ENCODE measurements around the gene LY6G6F.

LY6G6F gene, protein sequence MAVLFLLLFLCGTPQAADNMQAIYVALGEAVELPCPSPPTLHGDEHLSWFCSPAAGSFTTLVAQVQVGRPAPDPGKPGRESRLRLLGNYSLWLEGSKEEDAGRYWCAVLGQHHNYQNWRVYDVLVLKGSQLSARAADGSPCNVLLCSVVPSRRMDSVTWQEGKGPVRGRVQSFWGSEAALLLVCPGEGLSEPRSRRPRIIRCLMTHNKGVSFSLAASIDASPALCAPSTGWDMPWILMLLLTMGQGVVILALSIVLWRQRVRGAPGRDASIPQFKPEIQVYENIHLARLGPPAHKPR

DNA sequence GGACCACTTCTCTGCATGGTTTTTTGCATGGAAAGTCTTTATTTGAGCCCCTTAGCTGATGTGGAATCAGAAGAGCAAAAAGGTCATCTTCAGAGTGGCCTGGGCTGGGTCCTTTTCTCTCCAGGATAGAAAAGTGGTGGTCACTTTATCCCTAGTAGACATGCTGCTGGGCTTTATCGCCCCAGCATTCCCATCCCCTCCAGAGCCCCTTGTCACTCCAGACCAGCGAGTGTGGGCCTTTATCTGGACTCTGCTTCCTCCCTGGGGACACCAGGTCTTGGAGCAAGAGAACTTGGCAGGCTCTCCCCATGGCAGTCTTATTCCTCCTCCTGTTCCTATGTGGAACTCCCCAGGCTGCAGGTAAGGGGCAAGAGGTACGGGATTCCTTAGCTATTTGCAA is at the start of gene LY6G6F:
Gene LY6G6F, plus strand, starts transcription at position 268 of the 400 bp plus-strand sequence. Its CDS starts 41 bp downstream, at position 309.
- no peak for DNase-seq (ENCODE audit: low spot score)
- Histone ChIP-seq H3K4me3 (no peak within 1 kb of the TSS), H3K27ac (no peak within 1 kb of the TSS)
- no peak for TF ChIP-seq CTCF (IDR thresholded peaks at IDR 0.05)

DNA sequence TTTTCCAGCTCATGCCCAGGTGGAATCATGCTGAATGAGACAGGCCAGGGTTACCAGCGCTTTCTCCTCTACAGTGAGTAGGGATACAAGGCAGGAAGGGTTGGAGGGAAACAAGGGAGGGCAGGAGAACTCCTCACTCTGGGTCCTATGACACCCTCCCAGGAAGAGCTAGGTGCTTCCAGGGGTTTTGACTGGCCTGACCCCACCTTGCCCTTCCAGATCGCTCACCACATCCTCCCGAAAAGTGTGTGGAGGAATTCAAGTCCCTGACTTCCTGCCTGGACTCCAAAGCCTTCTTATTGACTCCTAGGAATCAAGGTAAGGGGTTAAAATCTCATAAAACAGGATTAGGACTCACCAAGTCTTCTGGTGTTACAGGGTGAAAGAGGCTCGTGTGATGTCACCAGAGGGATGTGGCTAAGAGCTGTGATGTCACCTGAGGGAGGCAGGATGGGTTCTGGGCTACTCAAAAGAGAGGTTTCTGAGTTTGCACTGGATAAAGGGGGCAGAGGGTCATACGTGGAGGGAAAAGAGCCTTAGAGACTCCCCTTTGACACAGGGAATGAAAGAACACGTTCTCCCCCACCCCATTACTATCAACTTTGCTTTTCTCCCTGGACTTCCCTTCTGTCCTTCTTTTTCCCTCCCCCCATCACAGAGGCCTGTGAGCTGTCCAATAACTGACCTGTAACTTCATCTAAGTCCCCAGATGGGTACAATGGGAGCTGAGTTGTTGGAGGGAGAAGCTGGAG is 49.1 kb upstream of the LY6G6F start:
- no peak for DNase-seq (ENCODE audit: low spot score)
- TF ChIP-seq CTCF (IDR thresholded peaks at IDR 0.05) = no peak
- Histone ChIP-seq H3K4me3 (no peak overlapping the region), H3K27ac (no peak overlapping the region)

DNA sequence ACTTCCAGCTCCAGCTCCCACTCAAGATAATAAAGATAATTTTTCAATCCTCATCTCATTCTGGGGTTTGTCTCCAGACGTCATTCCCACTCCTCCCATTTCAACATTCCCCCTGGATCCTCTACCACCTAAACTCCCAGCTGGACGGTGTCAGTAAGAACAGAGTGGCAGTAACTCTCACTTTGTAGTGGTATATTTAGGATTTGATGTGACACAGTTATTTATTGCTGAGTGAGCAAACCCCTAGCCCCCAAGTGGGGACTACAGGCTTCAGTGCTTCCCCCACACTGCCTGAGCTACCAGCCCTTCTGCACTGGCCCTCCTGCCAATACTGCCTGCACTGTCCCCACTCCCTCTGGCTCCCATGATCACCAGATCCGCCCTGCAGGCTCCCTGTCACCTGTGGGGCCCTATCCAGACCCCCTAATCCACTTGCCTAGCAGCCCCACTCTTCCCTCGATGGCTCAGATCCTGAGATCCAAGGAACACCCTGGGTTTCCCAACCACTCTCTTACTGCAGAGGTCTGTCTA is 48.4 kb upstream of the LY6G6F start:
- TF ChIP-seq CTCF (IDR thresholded peaks at IDR 0.05) = no peak
- Histone ChIP-seq H3K4me3 (no peak overlapping the region), H3K27ac (no peak overlapping the region)
- DNase-seq (ENCODE audit: low spot score) = no peak

GRCh38 chr6:31658983-31659648 is 47.5 kb upstream of the LY6G6F start:
- no peak for TF ChIP-seq CTCF (IDR thresholded peaks at IDR 0.05)
- DNase-seq (ENCODE audit: low spot score) = no peak
- Histone ChIP-seq H3K27ac (peak overlapping the region; percentile 90 to 95), H3K4me3 (peak overlapping the region; percentile 97)

- peak overlapping the region; percentile 97 for H3K4me3 ChIP-seq
- H3K27ac ChIP-seq = peak overlapping the region; percentile 90 to 95
- DNase-seq (ENCODE audit: low spot score) = no peak
- TF ChIP-seq CTCF (IDR thresholded peaks at IDR 0.05) = no peak
Observed at GRCh38 chr6:31659649-31660380, 46.9 kb upstream of the LY6G6F start.

GRCh38 chr6:31660381-31661261 is 46.0 kb upstream of the LY6G6F start, which contains the start of gene C6orf47:
C6orf47 (minus strand) TSS chr6:31660778; CDS start chr6:31659947, 831 bp downstream.
- peak; percentile 89 for DNase-seq (ENCODE audit: low spot score)
- TF ChIP-seq CTCF (IDR thresholded peaks at IDR 0.05) = no peak
- H3K4me3 ChIP-seq = peak within 1 kb of the TSS; percentile 97
- peak within 1 kb of the TSS; percentile 90 to 95 for H3K27ac ChIP-seq

Measured in coronary artery (tissue), 2 donors.